A549 (cell line): ENCODE results near the gene CPNE4. TPM values are rescaled to one million over a fixed set of nuclear protein-coding genes. Genes with fewer than 3 reads are reported as not detected.

Experiments
- ATAC-seq, 2 experiments: fragments of 200-7000 bp in 1 of 2; fragments of >200 bp in 1 of 2; cut with Nextera tagmentation in 1 of 2; cut with Tn5 transposase in 1 of 2; 3 replicates each; pipeline versions ENCODE4 v1.8.0 to v1.9.1; 2018 to 2020; ENCODE audit warnings: mild to moderate bottlenecking in 1 of 2, moderate library complexity in 1 of 2
- CTCF ChIA-PET: fragments of 300-600 bp; sonication (Branson Sonifier 250); formaldehyde crosslinking; extraction: SDS; loops from one replicate; lab custom pipeline; 2021; ENCODE audit warnings: antibody characterized with exemption, inconsistent platforms; lab: Yijun Ruan, JAX
- POLR2A ChIA-PET: fragments of 350-600 bp; formaldehyde crosslinking; extraction: SDS; loops from one replicate; lab custom pipeline; 2021; ENCODE audit warnings: antibody characterized with exemption, inconsistent platforms; lab: Yijun Ruan, JAX
- DNase-seq, 2 experiments: peaks; one replicate each; pipeline versions ENCODE4 v3.0.0 to v3.0.0-alpha.2; 2011 to 2016; ENCODE audit warnings: low read depth in 1 of 2, low spot score in 1 of 2
- FAIRE-seq: peaks from 2 replicates; lab custom pipeline; 2011; peaks lifted over from hg19 to GRCh38; lab: Jason Lieb, UNC
- H3K27ac ChIP-seq, 2 experiments: fragments of >200 bp; sonication (Bioruptor Twin); formaldehyde crosslinking; 3 replicates each; pipeline ENCODE4 v1.5.1; 2016 to 2017
- H3K4me1 ChIP-seq: fragments of >200 bp; sonication (Bioruptor Twin); formaldehyde crosslinking; 3 replicates; pipeline ENCODE4 v1.6.1; 2016
- H3K4me2 ChIP-seq: fragments of >200 bp; sonication (Bioruptor Twin); formaldehyde crosslinking; 3 replicates; pipeline ENCODE4 v1.6.1; 2016
- H3K4me3 ChIP-seq: fragments of >200 bp; sonication (Bioruptor Twin); formaldehyde crosslinking; 3 replicates; pipeline ENCODE4 v1.5.1; 2016
- H3K9me3 ChIP-seq: fragments of >200 bp; sonication (Bioruptor Twin); formaldehyde crosslinking; 3 replicates; pipeline ENCODE4 v1.6.1; 2016
- CBX8 ChIP-seq: fragments of 200-600 bp; sonication (generic); IDR thresholded peaks from 2 replicates; pipeline ENCODE4 v1.6.1; 2016
- CEBPB ChIP-seq, 2 experiments: fragments of >200 bp in 1 of 2; sonication (Bioruptor Twin) in 1 of 2; formaldehyde crosslinking in 1 of 2; IDR thresholded peaks; 2 replicates each; pipeline ENCODE4 v1.6.1; 2012 to 2016
- EHMT2 ChIP-seq: fragments of 200-600 bp; sonication (generic); IDR thresholded peaks from 2 replicates; pipeline ENCODE4 v1.6.1; 2016; ENCODE audit warnings: antibody characterized with exemption, low read depth, mild to moderate bottlenecking, moderate library complexity
- ESRRA ChIP-seq: fragments of 150-350 bp; IDR thresholded peaks from 2 replicates; pipeline ENCODE4 v1.6.1; 2014; ENCODE audit warnings: mild to moderate bottlenecking, low read length, borderline replicate concordance
- FOSL2 ChIP-seq, 2 experiments: fragments of 450-650 bp in 1 of 2; fragments of >200 bp in 1 of 2; sonication (Bioruptor Twin) in 1 of 2; formaldehyde crosslinking; IDR thresholded peaks; 2 replicates each; pipeline versions ENCODE4 v1.5.0 to v1.6.1; 2016 to 2020; ENCODE audit warnings: mild to moderate bottlenecking in 1 of 2, moderate library complexity in 1 of 2
- HEYL ChIP-seq: fragments of 250-450 bp; sonication (Bioruptor Pico); IDR thresholded peaks from 2 replicates; pipeline ENCODE4 v1.8.0; 2021; ENCODE audit warnings: mild to moderate bottlenecking, moderate library complexity
- KDM5A ChIP-seq: fragments of 200-600 bp; sonication (generic); IDR thresholded peaks from 2 replicates; pipeline ENCODE4 v1.6.1; 2016; ENCODE audit warnings: antibody characterized with exemption, mild to moderate bottlenecking
- NPAS2 ChIP-seq: fragments of 250-450 bp; sonication (Bioruptor Pico); IDR thresholded peaks from 2 replicates; pipeline ENCODE4 v1.8.0; 2022; ENCODE audit warnings: mild to moderate bottlenecking, moderate library complexity, borderline replicate concordance
- NR3C1 ChIP-seq: fragments of >200 bp; sonication (Bioruptor Twin); formaldehyde crosslinking; IDR thresholded peaks from 3 replicates; pipeline ENCODE4 v1.6.1; 2017
- PHF8 ChIP-seq: fragments of 200-600 bp; sonication (generic); IDR thresholded peaks from 2 replicates; pipeline ENCODE4 v1.6.1; 2016; ENCODE audit warnings: low read depth, mild to moderate bottlenecking, antibody characterized with exemption, moderate library complexity, borderline replicate concordance
- POLR2A ChIP-seq: IDR thresholded peaks from 2 replicates; pipeline ENCODE4 v1.6.1; 2012; ENCODE audit warnings: mild to moderate bottlenecking, low read length
- RARB ChIP-seq: fragments of 250-450 bp; sonication (Bioruptor Pico); IDR thresholded peaks from 2 replicates; pipeline ENCODE4 v1.8.0; 2021; ENCODE audit warnings: mild to moderate bottlenecking, moderate library complexity
- TFCP2L1 ChIP-seq: fragments of 250-450 bp; sonication (Bioruptor Pico); IDR thresholded peaks from 2 replicates; pipeline ENCODE4 v1.5.0; 2021; ENCODE audit warnings: mild to moderate bottlenecking
- TP53 ChIP-seq: fragments of 250-450 bp; sonication (Bioruptor Pico); IDR thresholded peaks from 2 replicates; pipeline ENCODE4 v1.5.0; 2021; ENCODE audit warnings: mild to moderate bottlenecking, moderate library complexity
- ZNF302 ChIP-seq: fragments of 250-450 bp; sonication (Bioruptor Pico); IDR thresholded peaks from 2 replicates; pipeline ENCODE4 v1.9.0; 2021; ENCODE audit warnings: inconsistent platforms, mild to moderate bottlenecking, moderate library complexity
- WGBS: methylation state at CpG from one replicate; pipeline ENCODE4 v1.1.6; 2017; ENCODE audit errors: missing lambda C conversion rate; 5-methylcytosine and 5-hydroxymethylcytosine counted together
- polyA plus RNA-seq, 4 experiments: library from polyadenylated mRNA; depleted of rRNA in 3 of 4; stranded (reverse); fragments of >200 nt; fragmentation: RNase III in 1 of 4; extraction: RNeasy Plus Mini Kit Qiagen cat#74134 plus additional on column Dnase treatment in 1 of 4; gene quantifications; 2 replicates in 3 of 4; 3 replicates in 1 of 4; pipeline ENCODE4 v1.2.3, GENCODE V29; 2011 to 2017
- TF ChIP-seq, protein P1 (sequence below): IDR thresholded peaks from 2 replicates; pipeline ENCODE4 v1.6.1; 2012
- TF ChIP-seq, protein P2 (sequence below): IDR thresholded peaks from 2 replicates; pipeline ENCODE4 v1.6.1; 2012
- TF ChIP-seq, protein P3 (sequence below): fragments of 200-600 bp; sonication (generic); IDR thresholded peaks from 2 replicates; pipeline ENCODE4 v1.6.1; 2016; ENCODE audit warnings: antibody characterized with exemption, mild to moderate bottlenecking, moderate library complexity
- TF ChIP-seq, protein P4 (sequence below): fragments of >200 bp; sonication (Bioruptor Twin); formaldehyde crosslinking; IDR thresholded peaks from 3 replicates; pipeline ENCODE4 v1.5.1; 2016

Gene CPNE4
- polyA plus RNA-seq, 2 of the 4 experiments (the other 2 are of a cell fraction) = 3.6 to 8.7 TPM

DNA sequence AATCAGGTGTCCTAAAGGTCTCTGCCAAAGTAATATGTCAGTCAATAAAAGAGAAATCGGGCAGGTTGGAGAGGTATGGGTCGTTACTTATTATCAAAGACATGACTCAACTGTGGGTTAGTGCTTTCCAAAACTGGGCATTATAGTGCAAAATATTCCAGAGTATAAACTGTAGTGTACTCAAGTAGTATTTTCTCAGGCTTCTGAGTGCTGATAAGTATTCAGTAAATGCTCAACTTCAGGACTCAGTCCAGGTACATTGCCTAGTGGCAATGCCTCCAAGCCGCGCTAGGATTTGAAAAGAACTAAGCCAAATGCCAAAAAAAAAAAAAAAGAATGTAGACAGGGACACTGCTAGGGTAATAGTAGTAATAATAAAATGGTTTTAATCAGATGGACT lies 233.2 kb downstream of the CPNE4 start:
- no peak for TF ChIP-seq NPAS2
- no peak for TF ChIP-seq TFCP2L1 (CRISPR knock-in tag)
- no peak for TF ChIP-seq ESRRA
- TF ChIP-seq, protein P1, sequence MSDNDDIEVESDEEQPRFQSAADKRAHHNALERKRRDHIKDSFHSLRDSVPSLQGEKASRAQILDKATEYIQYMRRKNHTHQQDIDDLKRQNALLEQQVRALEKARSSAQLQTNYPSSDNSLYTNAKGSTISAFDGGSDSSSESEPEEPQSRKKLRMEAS = no peak
- TF ChIP-seq CBX8 = no peak
- TF ChIP-seq TP53 (CRISPR knock-in tag) = no peak
- TF ChIP-seq CEBPB (IDR thresholded peaks at IDR 0.05) = no peak
- TF ChIP-seq ZNF302 = no peak
- no peak for TF ChIP-seq POLR2A
- TF ChIP-seq, protein P2, sequence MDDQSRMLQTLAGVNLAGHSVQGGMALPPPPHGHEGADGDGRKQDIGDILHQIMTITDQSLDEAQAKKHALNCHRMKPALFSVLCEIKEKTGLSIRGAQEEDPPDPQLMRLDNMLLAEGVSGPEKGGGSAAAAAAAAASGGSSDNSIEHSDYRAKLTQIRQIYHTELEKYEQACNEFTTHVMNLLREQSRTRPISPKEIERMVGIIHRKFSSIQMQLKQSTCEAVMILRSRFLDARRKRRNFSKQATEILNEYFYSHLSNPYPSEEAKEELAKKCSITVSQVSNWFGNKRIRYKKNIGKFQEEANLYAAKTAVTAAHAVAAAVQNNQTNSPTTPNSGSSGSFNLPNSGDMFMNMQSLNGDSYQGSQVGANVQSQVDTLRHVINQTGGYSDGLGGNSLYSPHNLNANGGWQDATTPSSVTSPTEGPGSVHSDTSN = no peak
- TF ChIP-seq NR3C1 = no peak
- no peak for TF ChIP-seq RARB
- Histone ChIP-seq H3K4me1 (no peaks in the 10 kb centered on the region), H3K4me3 (no peak overlapping the region), H3K27ac (no peak overlapping the region), H3K4me2 (no peak overlapping the region), H3K9me3 (no peaks in the 10 kb centered on the region)
- FAIRE-seq (no peak), DNase-seq (no peak), ATAC-seq (no peak)
- CTCF ChIA-PET = no interaction called here
- POLR2A ChIA-PET = no interaction called here
- 88% methylated on average over 4 of the region's 4 CpGs for WGBS

DNA sequence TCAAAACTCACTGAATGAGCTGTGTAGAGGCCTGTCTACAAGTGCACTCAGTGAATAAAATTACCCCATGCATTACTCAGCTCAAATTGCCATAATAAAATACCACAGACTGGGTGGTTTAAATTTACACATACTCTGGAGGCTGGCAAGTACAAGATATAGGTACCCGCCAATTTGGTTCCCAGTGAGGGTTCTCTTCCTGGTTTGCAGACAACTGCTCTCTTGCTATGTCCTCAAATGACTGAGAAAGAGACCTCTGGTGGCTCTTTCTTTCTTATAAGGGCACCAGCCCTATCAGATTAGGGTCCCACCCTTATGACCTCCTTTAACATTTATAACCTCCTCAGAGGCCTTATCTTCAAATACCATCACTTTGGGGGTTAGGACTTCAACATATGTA lies 237.0 kb downstream of the CPNE4 start:
- CTCF ChIA-PET = interaction anchor here (0.9 to 6.7 kb wide), 4 partner anchors 232 to 413 kb away, joined by 3 to 68 read pairs (median 12); partner anchors contain the start of gene CPNE4
- POLR2A ChIA-PET = no interaction called here
- Histone ChIP-seq H3K27ac (no peak overlapping the region), H3K9me3 (no peaks in the 10 kb centered on the region), H3K4me1 (no peaks in the 10 kb centered on the region)
- ATAC-seq (no peak), FAIRE-seq (no peak), DNase-seq (no peak)
- WGBS = 100% methylated on average over 1 of the region's 1 CpG
- TF ChIP-seq PHF8 = no peak
- TF ChIP-seq POLR2A = no peak
- TF ChIP-seq EHMT2 = no peak
- no peak for TF ChIP-seq HEYL
- no peak for TF ChIP-seq FOSL2 (IDR thresholded peaks at IDR 0.05)
- no peak for TF ChIP-seq FOSL2 (CRISPR knock-in tag; IDR thresholded peaks at IDR 0.05)
- TF ChIP-seq, protein P3, sequence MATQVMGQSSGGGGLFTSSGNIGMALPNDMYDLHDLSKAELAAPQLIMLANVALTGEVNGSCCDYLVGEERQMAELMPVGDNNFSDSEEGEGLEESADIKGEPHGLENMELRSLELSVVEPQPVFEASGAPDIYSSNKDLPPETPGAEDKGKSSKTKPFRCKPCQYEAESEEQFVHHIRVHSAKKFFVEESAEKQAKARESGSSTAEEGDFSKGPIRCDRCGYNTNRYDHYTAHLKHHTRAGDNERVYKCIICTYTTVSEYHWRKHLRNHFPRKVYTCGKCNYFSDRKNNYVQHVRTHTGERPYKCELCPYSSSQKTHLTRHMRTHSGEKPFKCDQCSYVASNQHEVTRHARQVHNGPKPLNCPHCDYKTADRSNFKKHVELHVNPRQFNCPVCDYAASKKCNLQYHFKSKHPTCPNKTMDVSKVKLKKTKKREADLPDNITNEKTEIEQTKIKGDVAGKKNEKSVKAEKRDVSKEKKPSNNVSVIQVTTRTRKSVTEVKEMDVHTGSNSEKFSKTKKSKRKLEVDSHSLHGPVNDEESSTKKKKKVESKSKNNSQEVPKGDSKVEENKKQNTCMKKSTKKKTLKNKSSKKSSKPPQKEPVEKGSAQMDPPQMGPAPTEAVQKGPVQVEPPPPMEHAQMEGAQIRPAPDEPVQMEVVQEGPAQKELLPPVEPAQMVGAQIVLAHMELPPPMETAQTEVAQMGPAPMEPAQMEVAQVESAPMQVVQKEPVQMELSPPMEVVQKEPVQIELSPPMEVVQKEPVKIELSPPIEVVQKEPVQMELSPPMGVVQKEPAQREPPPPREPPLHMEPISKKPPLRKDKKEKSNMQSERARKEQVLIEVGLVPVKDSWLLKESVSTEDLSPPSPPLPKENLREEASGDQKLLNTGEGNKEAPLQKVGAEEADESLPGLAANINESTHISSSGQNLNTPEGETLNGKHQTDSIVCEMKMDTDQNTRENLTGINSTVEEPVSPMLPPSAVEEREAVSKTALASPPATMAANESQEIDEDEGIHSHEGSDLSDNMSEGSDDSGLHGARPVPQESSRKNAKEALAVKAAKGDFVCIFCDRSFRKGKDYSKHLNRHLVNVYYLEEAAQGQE = no peak
- TF ChIP-seq, protein P4, sequence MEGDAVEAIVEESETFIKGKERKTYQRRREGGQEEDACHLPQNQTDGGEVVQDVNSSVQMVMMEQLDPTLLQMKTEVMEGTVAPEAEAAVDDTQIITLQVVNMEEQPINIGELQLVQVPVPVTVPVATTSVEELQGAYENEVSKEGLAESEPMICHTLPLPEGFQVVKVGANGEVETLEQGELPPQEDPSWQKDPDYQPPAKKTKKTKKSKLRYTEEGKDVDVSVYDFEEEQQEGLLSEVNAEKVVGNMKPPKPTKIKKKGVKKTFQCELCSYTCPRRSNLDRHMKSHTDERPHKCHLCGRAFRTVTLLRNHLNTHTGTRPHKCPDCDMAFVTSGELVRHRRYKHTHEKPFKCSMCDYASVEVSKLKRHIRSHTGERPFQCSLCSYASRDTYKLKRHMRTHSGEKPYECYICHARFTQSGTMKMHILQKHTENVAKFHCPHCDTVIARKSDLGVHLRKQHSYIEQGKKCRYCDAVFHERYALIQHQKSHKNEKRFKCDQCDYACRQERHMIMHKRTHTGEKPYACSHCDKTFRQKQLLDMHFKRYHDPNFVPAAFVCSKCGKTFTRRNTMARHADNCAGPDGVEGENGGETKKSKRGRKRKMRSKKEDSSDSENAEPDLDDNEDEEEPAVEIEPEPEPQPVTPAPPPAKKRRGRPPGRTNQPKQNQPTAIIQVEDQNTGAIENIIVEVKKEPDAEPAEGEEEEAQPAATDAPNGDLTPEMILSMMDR = no peak
- TF ChIP-seq KDM5A = no peak
- TF ChIP-seq, all 56 proteins: peak for 0
- H3K4me3 ChIP-seq = no peak overlapping the region
- H3K4me2 ChIP-seq = no peak overlapping the region
